T-helper 2 cell treated with Interferon-gamma antibody and Interleukin-4, amounts not matched to agents 5 μg/mL and 100 μg/mL, for 36 hours (primary cell): ENCODE results near the gene BMP7.

Source experiments
- DNase-seq: peaks from one replicate; pipeline ENCODE4 v3.0.0; 2021; ENCODE audit warnings: low spot score
- H3K27ac Mint-ChIP-seq: one replicate; pipeline ENCODE4 v1.8.0; 2021; ENCODE audit warnings: mild to moderate bottlenecking, mixed read lengths
- H3K27me3 Mint-ChIP-seq: one replicate; pipeline ENCODE4 v1.8.0; 2021; ENCODE audit warnings: low read depth, mixed read lengths
- H3K36me3 Mint-ChIP-seq: one replicate; pipeline ENCODE4 v1.8.0; 2021; ENCODE audit warnings: low read depth, mixed read lengths
- H3K4me1 Mint-ChIP-seq: one replicate; pipeline ENCODE4 v1.8.0; 2021; ENCODE audit warnings: low read depth, mixed read lengths
- H3K4me3 Mint-ChIP-seq: one replicate; pipeline ENCODE4 v1.8.0; 2022; ENCODE audit warnings: mild to moderate bottlenecking, moderate library complexity, mixed read lengths
- H3K9me3 Mint-ChIP-seq: one replicate; pipeline ENCODE4 v1.8.0; 2021; ENCODE audit warnings: mixed read lengths

Gene BMP7

DNA sequence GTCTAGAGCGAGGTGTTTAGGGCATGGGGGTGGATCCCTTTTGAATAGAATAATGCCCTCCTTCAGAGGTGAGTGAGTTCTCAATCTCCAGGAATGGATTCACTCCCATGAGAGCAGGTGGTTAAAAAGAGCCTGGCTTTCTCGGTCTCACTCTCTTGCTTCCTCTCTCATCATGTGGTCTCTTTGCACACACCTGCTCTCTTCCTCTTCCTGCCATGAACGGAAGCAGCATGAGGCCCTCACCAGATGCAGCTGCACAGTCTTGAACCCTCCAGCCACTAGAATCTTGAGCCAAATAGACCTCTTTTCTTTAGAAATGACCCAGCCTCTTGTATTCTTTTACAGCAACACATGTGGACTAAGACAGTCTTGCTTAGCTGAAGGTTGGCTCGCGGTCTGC lies 119.3 kb downstream of the BMP7 start:
- Mint-ChIP-seq H3K4me3 (no peak overlapping the region), H3K36me3 (no peaks in the 10 kb centered on the region), H3K27me3 (peaks cover 2% of the 10 kb centered on the region), H3K9me3 (peaks cover 5% of the 10 kb centered on the region), H3K4me1 (peaks cover 2% of the 10 kb centered on the region), H3K27ac (no peak overlapping the region)
- no peak for DNase-seq

DNA sequence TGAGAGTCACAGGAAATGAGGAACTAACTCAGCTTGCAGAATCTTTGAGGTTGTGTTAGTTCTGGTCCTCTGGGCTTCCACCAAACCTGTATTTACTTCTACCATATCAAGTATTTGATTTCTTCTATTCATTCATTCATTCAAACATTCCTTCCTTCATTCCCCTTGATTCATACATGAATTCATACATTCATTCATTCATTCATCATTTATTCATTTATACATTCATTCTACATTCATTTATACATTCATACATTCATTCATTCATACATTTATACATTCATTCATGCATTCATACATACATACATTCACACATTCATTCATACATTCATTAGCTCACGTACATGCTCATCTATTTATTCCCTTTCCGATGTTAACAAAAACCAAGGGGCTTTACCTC lies 120.3 kb downstream of the BMP7 start:
- H3K4me3 Mint-ChIP-seq, result no peak overlapping the region
- H3K27me3 Mint-ChIP-seq, result peaks cover 2% of the 10 kb centered on the region
- H3K36me3 Mint-ChIP-seq, result no peaks in the 10 kb centered on the region
- H3K27ac Mint-ChIP-seq, result no peak overlapping the region
- no peak for DNase-seq
- H3K9me3 Mint-ChIP-seq, result peaks cover 5% of the 10 kb centered on the region
- H3K4me1 Mint-ChIP-seq, result peaks cover 2% of the 10 kb centered on the region

DNA sequence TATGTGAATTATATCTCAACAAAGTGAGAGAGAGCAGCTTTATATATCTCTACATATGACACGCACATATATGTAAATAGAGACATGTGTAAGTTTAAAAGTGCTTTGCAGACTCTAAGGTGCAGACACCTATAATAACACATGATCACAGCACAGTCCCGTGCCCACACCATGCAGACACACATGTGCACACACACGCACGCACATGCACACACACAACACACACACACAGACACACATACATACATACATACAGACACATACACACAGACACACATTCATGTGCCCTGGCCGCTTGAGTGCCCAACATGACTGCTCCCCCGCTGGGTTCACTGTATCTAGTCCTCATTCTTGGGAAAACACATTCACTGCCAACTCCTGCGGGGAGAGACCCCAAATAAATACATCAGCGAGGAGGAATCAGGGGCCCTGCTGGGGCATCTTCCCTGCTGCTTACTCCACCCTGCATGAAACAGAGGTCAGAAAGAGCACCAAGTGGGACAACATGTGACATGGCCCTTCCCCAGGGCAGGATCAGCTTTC lies 121.3 kb downstream of the BMP7 start:
- peaks cover 2% of the 10 kb centered on the region for H3K4me1 Mint-ChIP-seq
- H3K4me3 Mint-ChIP-seq, result no peak overlapping the region
- no peak overlapping the region for H3K27ac Mint-ChIP-seq
- H3K27me3 Mint-ChIP-seq, result peaks cover 2% of the 10 kb centered on the region
- no peak for DNase-seq
- H3K36me3 Mint-ChIP-seq, result no peaks in the 10 kb centered on the region
- H3K9me3 Mint-ChIP-seq, result peaks cover 5% of the 10 kb centered on the region

GRCh38 chr20:57143173-57143572 lies 123.3 kb downstream of the BMP7 start:
- Mint-ChIP-seq H3K4me3 (no peak overlapping the region), H3K27ac (no peak overlapping the region), H3K27me3 (no peaks in the 10 kb centered on the region), H3K9me3 (peaks cover 5% of the 10 kb centered on the region), H3K36me3 (no peaks in the 10 kb centered on the region), H3K4me1 (peaks cover 2% of the 10 kb centered on the region)
- DNase-seq, result no peak

GRCh38 chr20:57142667-57143066 lies 123.8 kb downstream of the BMP7 start:
- Mint-ChIP-seq H3K4me3 (no peak overlapping the region), H3K36me3 (no peaks in the 10 kb centered on the region), H3K27me3 (no peaks in the 10 kb centered on the region), H3K27ac (no peak overlapping the region), H3K4me1 (peaks cover 2% of the 10 kb centered on the region), H3K9me3 (peaks cover 5% of the 10 kb centered on the region)
- no peak for DNase-seq

GRCh38 chr20:57141492-57141891 lies 124.9 kb downstream of the BMP7 start:
- Mint-ChIP-seq H3K4me1 (no peaks in the 10 kb centered on the region), H3K27me3 (no peaks in the 10 kb centered on the region), H3K36me3 (no peaks in the 10 kb centered on the region), H3K4me3 (no peak overlapping the region), H3K9me3 (no peaks in the 10 kb centered on the region), H3K27ac (no peak overlapping the region)
- DNase-seq, result no peak

DNA sequence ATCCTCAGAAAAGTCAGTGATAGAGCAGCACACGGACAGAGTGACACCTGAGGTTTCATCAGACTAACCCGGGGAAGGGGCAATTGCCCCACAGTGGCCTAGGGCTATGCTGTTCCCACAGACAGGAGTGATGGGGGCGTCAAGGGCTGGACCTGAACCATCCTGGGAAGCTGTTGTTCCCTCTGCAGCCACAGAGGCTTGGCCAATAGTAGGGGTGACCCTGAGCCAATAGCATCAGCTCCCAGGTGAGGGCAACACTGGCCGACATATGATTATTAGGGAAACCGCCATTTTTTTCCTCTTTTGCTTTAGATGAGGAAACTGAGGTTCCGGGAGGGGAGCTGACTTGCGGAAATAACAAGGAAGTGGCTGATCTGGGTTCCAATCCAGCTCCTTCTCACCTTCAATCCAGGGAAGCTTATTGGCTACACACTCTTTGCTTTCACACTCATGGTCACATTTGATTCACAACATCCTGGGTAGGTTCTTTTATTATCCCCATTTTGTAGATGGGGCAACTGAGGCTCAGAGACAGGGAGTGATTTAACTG lies 126.0 kb downstream of the BMP7 start:
- Mint-ChIP-seq H3K36me3 (no peaks in the 10 kb centered on the region), H3K27ac (no peak overlapping the region), H3K4me1 (no peaks in the 10 kb centered on the region), H3K27me3 (no peaks in the 10 kb centered on the region), H3K4me3 (no peak overlapping the region), H3K9me3 (no peaks in the 10 kb centered on the region)
- no peak for DNase-seq

- no peak overlapping the region for H3K4me3 Mint-ChIP-seq
- no peak overlapping the region for H3K27ac Mint-ChIP-seq
- H3K4me1 Mint-ChIP-seq, result no peaks in the 10 kb centered on the region
- H3K36me3 Mint-ChIP-seq, result no peaks in the 10 kb centered on the region
- H3K27me3 Mint-ChIP-seq, result no peaks in the 10 kb centered on the region
- DNase-seq, result no peak
- H3K9me3 Mint-ChIP-seq, result no peaks in the 10 kb centered on the region
Observed at GRCh38 chr20:57139342-57140093, 126.9 kb downstream of the BMP7 start.

DNA sequence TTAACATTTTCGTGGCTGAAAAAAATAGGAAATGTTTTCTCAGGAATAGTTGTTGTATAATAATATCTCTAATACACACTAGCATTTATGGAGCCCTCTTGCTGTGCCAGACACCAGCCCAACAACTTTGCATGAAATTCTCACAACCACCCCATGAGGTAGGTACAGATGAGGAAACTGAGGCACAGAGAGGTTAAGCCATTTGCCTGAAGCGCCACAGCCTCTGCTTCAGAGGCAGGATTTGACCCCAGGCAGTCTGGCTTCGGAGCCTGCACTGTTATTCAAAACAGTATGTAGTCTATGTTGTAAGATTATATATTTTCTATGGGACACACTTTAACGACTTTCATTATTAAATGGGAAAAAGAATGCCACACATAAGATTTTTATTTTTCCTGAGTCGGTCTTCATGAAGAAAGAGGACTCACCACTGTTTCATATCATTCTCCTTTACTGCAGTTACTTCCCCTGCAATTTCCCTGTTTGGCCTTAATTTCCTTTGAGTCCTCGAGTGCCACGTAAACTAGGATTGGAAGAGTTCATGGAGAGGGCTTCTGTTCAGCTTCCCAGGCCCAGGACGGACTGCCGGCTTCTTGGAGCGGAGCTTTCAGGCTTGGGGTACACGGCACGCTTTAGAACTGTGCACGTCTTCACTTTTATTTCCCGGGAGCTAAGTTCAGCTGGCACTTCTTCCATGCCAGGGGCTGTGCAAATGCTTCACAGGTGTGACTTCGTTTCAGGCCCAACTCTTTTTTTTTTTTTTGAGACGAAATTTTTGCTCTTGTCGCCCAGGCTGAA lies 128.0 kb downstream of the BMP7 start:
- Mint-ChIP-seq H3K9me3 (no peaks in the 10 kb centered on the region), H3K36me3 (no peaks in the 10 kb centered on the region), H3K4me1 (no peaks in the 10 kb centered on the region), H3K4me3 (no peak overlapping the region), H3K27ac (no peak overlapping the region), H3K27me3 (peaks cover 2% of the 10 kb centered on the region)
- no peak for DNase-seq

GRCh38 chr20:57137676-57138075 lies 128.8 kb downstream of the BMP7 start:
- Mint-ChIP-seq H3K9me3 (no peaks in the 10 kb centered on the region), H3K4me3 (no peak overlapping the region), H3K27ac (no peak overlapping the region), H3K27me3 (peaks cover 2% of the 10 kb centered on the region), H3K4me1 (no peaks in the 10 kb centered on the region), H3K36me3 (no peaks in the 10 kb centered on the region)
- no peak for DNase-seq

GRCh38 chr20:57136734-57137133 lies 129.7 kb downstream of the BMP7 start:
- H3K9me3 Mint-ChIP-seq, result no peaks in the 10 kb centered on the region
- H3K36me3 Mint-ChIP-seq, result no peaks in the 10 kb centered on the region
- H3K4me3 Mint-ChIP-seq, result no peak overlapping the region
- H3K27ac Mint-ChIP-seq, result no peak overlapping the region
- peaks cover 6% of the 10 kb centered on the region for H3K27me3 Mint-ChIP-seq
- DNase-seq, result no peak
- H3K4me1 Mint-ChIP-seq, result no peaks in the 10 kb centered on the region

DNA sequence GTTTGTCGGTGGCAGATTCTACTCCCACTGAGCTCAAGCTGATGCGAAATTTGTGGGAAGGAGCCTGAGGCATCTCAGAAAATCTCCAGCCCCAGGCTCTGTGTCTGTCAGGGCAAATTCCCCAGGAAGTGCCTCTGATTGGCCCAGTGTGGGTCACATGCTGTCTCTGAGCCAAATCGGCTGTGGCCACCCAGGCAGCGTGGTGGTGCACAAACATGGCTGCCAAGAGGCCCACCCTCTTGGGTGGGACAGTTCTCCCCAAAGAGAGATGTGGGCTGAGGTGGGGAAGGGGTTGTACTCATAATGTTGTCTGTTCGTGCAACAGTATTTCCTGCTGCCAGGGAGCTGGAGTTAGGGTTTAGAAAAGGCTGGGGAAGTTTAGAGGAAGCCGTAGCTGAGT lies 130.6 kb downstream of the BMP7 start:
- no peak overlapping the region for H3K4me3 Mint-ChIP-seq
- no peak for DNase-seq
- H3K27me3 Mint-ChIP-seq, result peaks cover 6% of the 10 kb centered on the region
- H3K4me1 Mint-ChIP-seq, result no peaks in the 10 kb centered on the region
- no peaks in the 10 kb centered on the region for H3K9me3 Mint-ChIP-seq
- H3K27ac Mint-ChIP-seq, result no peak overlapping the region
- H3K36me3 Mint-ChIP-seq, result no peaks in the 10 kb centered on the region

GRCh38 chr20:57134804-57135203 lies 131.6 kb downstream of the BMP7 start:
- DNase-seq, result no peak
- H3K9me3 Mint-ChIP-seq, result no peaks in the 10 kb centered on the region
- no peaks in the 10 kb centered on the region for H3K4me1 Mint-ChIP-seq
- no peaks in the 10 kb centered on the region for H3K36me3 Mint-ChIP-seq
- H3K27ac Mint-ChIP-seq, result no peak overlapping the region
- H3K4me3 Mint-ChIP-seq, result no peak overlapping the region
- H3K27me3 Mint-ChIP-seq, result peaks cover 6% of the 10 kb centered on the region

DNA sequence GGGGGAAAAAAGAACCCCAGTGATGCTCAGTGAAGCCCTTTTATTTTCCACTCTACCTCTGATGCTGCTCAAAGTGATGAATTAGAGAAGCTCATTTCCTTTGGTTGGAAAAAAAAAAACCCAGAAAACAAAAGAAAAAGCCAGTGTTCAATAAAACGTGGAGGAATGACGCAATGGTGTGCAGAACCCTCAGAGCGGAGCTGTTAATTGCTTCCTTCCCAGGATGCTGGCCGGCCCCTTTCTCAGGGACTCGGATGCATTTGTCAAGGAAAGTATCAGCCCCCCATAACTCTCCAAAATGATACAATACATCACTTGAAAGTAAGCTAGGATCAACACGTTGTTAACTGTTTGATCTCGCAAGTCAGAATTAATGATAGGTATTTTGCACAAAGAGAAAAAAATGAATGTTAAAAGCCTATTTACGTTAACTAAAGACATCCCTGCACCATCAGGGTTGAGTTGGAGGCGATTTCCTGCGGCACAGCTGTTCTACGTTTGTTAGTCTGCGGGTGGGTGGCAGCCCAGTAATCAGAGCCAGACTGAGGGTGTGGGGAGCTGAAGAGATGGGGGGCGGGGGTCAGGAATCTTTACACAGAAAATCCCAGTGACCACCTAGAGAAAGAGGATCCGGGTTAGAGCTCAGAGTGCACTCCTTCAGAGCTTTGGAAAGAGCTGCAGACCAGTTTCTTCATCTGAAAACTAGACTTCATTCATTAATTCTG lies 132.4 kb downstream of the BMP7 start:
- no peaks in the 10 kb centered on the region for H3K9me3 Mint-ChIP-seq
- peaks cover 6% of the 10 kb centered on the region for H3K27me3 Mint-ChIP-seq
- H3K27ac Mint-ChIP-seq, result no peak overlapping the region
- no peak overlapping the region for H3K4me3 Mint-ChIP-seq
- H3K36me3 Mint-ChIP-seq, result no peaks in the 10 kb centered on the region
- no peaks in the 10 kb centered on the region for H3K4me1 Mint-ChIP-seq
- no peak for DNase-seq
